Pons (tissue), 1 donor: ENCODE data around the gene MSMB.
"Not testable (repeated sequence)": the region's sequence is repeated elsewhere in the genome, so short reads cannot be mapped to it uniquely, and the experiment has no call there.

Experiments
- DNase-seq: peaks from one replicate; pipeline ENCODE4 v3.0.0-alpha.2; 2016; ENCODE audit warnings: low spot score

MSMB gene

DNA sequence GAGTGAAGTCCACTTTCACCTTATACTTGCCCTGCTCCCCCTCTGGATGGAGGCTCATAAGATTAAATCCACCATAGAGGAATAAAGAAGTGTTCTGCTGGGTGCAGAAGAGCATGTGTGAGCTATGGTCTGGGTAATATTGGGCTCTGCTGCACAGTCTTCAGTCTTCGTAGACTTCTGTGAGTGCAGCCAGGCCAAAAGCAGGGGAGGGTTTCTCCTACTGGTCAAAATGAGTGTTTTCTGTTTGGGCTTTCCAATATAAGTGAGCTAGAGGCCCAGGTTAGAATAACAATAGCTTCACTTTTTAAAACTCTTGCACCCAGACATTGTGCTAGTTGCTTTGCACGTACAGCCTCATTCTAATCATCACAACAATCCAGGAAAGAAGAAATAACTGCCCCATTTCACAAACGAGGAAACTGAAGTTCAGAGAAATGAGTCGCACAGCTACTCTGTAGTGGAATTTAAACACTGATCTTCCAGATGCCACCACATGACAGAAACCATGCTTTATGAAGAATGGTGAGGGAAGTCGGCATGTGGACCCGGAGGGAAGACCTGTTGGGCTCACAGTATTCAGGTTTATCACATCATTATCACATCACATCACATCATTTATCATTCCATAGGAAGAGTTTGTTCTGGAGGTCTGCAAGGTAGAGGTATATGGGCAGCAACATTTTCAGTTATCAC is 23.8 kb upstream of the MSMB start:
- no peak for DNase-seq

DNA sequence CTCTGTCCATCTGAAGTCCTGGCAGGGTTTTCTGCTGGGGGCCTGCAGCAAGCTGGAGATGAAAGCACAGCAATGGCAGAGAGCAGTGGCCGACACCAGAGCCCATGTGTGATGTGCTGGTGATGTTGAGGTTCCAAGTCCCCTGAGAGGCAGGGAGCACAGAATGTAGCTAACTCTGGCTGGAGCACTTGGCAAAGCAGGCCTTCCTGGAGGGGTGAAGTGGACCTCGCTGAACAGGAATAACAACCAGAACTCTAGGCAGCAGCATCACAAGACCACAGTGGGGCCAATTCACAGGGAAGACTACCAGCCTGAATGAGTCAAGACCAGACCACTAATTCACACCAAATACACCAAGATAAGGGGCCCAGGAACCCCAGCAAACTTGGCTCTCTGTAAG is 22.8 kb upstream of the MSMB start:
- no peak for DNase-seq

DNA sequence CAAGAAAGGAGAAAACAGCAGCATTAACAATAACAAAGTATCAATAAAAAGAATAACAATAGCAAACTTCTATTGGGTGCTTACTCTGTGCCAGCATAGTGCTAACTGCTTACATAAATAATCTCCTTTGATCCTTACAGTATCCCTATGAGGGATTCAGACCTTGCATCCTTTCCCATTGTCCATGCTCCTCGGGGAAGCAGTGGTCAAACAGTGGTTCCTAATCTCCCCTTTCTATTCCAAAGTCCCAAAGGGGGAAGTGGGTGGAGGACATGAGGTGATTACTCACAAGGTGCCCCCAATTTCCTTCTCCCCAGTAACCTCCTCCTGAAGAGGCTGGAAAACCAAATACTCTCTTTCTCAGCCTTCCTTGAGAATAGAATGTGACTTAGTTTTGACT is 22.0 kb upstream of the MSMB start:
- DNase-seq, result no peak

DNA sequence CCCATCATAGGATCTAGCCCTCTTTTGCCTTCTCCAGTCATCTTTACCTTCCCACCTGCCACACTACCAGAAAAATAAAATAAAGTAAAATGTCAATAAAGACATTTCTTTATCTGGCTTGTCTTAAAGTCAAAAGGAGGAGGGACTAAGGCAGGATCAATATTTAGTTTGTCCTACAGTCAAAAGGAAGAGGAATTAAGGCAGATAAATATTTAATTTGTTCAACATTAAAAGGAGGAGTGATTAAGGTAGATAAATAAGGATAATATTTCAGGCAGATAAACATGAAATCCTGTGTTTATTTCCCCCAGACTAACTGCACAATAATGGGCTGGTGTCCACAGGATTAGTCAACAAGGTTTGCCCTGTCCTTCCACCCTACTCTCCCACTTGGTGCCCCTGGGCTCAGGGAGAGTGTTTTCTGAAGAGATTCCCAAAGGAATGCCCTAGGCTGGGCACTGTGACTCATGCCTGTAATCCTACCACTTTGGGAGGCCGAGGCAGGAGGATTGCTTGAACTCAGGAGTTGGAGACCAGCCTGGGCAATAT is 18.3 kb upstream of the MSMB start:
- DNase-seq, result no peak

DNA sequence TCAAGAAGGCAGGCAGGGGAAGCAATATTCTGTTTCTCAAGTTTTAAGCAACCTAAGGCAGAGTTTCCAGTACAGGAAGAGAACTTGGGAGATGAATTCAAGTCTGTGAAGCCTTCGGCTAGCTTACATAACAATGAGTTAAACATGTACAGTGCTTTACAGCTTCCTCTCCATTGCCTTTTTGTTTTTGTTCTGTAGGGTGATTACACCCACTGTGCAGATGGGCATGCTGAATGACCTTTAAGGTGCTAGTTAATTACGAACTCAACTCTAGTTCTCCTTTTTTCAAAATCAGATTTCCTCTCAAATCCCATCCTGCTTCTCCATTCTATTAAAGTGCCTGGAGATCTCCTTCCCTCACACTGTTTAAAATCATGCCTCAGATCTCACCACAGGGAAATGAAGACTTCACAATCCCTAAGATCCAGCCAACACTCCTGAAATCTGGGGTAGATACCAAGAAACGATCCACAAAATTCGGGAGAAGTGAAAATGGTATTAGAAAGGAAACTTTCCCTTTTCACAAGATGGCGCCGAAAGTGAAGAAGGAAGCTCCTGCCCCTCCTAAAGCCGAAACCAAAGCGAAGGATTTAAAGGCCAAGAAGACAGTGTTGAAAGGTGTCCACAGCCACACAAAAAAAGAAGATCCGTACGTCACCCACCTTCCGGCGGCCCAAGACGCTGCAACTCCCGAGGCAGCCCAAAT is 16.8 kb upstream of the MSMB start:
- no peak for DNase-seq

DNA sequence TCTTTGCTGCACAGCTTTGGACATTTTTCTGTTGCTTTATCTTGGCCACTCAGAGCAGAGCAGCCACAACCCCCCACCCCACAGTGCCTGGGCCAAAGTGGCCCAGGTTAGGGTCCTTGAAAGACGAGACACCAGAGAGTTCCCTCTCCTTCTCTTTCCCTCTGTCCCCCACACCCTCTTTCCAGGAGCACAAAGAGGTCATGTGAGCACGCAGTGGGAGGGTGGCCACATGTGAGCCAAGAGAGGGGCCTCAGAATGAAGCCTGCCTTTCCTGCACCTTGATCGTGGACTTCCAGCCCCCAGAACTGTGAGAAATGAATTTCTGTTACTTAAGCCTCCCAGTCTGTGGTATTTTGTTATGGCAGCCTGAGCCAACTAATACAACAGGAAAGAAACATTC is 14.6 kb upstream of the MSMB start:
- DNase-seq, result no peak

DNA sequence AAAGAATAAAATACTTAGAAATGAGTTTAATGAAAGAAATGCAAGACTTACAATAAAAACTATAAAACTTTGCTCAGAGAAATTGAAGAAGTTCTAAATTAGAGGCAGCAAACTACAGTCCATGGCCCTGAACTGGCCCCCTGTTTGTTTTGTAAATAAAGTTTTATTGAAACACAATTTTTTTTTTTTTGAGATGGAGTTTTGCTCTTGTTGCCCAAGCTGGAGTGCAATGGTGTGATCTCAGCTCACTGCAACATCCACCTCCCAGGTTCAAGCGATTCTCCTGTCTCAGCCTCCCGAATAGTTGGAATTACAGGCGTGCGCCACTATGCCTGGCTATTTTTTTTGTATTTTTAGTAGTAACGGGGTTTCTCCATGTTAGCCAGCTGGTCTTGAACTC is 11.9 kb upstream of the MSMB start:
- DNase-seq, result not testable (repeated sequence)

DNA sequence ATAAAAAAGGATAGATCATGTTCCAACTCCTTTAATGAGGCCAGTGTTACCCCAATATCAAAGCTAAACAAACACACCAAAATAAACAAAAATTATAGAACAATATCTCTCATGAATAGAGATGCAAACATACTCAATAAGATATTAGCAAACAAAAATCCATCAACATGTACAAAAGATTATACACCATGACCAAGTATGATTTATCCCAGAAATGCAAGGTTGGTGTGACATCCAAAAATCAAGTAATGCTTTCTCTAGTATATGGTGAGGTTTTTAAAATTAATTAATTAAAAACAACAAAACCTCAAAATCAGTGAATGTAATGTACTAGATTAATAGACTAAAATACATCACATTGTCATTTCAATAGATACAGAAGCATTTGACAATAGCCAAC is 11.0 kb upstream of the MSMB start:
- DNase-seq, result no peak

DNA sequence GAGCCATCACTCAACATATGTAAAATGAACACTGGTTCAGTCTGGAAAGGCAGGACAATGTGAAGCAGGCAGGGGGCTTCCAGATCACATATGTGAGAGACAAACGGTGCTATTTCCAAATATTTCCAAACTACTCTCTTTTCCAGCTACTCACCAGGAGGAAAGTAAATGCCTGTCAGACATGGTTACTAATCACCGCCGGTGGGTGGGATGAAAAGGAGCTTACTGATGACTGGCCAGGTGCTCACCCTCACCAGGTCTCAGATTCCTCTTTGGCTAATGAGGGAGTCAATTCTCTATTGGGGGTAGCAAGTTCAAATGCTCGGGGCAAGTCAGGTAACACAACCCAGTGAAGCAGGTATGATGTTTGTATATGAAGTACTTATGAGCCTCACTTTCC is 9.7 kb upstream of the MSMB start:
- DNase-seq, result no peak

DNA sequence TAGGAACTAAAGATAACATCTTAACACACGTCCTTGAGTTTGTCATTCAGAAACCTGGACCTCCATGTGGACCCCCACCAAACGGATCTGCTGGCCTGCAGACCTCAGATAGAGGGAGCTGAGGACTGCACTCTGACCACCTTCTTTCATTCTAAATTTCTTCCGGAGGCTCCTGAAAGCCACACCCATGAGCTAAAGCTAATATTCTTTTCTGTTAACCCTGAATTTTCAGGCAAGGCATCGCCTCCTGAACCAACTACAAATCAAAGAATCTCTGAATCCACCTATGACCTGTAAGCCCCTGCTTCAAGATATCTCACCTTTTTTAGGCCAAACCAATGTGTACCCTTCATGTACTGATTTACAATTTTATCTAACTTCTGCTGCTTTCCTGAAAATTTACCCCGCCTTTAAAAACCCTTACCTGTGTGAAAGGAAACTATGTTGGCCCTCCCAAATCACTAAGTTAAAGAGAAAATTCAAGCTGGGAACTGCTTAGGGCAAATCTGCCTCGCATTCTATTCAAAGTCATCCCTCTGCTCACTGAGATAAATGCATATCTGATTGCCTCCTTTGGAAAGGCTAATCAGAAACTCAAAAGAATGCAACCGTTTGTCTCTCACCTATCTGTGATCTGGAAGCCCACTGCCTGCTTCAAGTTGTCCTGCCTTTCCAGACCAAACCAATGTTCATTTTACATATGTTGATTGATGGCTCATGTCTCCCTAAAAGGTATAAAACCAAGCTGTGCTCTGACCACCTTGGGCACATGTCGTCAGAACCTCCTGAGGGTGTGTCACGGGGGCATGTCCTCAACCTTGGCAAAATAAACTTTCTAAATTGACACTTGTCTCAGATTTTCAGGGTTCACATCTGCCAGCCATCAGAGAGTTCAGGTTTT is 7.7 kb upstream of the MSMB start:
- DNase-seq, result no peak

DNA sequence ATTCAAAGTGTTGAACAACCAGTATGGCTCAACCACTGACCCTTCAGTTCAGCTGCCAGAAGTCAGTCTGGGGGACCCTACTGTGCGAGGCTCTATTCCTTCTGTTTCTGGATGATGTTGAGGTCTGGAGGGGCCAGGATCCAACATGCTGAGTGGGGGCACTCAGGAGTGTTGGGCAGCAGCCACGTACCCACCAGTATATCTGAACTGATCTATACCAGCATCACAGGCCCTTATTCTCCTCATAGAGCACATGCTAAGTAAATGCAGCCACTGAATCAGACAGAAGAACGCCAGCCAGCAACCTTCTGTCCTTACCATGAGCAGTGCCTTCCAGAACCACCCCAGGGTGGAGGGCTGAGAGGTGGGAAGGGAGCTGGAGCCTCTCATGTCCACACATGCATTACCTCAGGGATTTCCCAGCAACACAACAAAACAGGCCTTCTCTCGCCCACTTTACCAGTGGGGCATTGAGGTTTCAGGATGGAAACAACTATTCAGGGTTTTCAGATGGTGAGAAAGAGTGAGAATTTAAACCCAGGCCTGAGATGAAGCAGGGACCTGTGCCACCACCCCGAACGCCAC is 6.8 kb upstream of the MSMB start:
- DNase-seq, result no peak

DNA sequence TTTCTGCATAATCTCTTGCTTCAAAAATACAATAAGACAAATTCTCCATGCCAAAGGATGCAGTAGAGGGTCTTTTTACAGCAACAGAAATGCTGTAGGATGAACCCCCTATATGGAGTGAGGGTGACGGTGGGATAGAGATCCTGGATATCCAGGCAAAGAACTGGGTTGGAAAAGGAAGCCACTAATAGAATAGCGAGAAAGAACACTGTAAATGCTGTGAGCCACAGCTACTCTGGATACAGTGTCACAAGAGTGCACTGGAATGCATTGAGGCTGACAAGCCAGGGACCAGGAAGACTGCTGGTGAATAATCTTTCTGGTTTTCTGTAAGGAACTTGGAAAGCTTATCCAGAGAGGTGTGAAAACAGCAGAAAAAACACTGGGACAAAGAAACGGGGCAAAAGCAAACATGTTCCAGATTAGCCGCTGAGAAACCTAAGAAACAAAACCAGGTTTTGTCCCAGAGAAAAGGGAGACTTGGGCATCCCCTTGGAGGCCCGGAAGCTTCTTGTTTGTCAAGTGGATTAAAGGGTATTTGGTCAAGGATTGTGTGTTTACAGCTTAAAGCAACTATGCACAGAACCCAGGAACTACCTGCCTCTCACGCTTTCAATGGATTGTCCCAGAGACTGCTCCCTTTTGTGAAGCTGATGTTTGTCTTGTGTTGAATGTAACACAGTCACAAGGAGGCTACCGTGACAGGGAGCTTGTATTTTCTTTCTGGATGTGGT is 6.2 kb upstream of the MSMB start:
- no peak for DNase-seq

DNA sequence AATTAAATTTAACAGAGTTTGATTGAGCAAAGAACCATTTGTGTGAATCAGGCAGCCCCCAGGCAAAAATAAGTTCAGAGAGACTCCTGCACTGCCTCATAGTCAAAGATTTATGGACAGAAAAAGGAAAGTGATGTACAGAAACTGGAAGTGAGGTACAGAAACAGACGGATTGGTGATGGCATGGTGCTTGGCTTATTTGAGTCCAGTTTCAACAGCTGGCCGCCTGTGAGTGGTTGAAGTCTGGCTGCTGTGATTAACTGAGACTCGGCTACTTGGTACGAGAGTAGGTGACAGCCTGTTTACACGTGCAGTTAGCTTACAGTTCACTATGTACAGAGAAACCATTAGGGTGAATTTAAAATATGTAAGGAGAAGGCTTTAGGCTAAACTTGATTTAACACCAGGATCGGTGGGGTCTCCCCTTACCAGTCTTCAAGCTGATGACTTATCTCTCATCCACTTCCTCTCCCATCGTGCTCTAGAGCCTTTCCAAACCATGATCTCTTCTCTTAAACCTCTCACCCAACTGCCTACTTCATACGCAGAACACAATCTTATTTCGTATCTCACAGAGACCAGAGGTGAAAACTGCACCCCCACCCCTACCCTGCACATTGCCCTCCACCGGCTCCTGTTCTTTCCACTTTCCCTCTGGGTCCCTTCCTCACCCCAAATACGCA is 5.0 kb upstream of the MSMB start:
- no peak for DNase-seq

DNA sequence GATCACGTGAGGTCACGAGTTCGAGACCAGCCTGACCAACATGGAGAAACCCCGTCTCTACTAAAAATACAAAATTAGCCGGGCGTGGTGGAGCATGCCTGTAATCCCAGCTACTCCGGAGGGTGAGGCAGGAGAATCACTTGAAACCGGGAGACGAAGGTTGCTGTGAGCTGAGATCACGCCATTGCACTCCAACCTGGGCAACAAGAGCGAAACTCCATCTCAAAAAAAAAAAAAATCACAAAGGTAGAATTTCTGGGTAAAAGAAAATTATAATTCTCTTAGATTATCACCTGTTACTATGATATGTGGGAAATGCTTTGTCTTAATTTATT is 3.4 kb upstream of the MSMB start:
- not testable (repeated sequence) for DNase-seq

DNA sequence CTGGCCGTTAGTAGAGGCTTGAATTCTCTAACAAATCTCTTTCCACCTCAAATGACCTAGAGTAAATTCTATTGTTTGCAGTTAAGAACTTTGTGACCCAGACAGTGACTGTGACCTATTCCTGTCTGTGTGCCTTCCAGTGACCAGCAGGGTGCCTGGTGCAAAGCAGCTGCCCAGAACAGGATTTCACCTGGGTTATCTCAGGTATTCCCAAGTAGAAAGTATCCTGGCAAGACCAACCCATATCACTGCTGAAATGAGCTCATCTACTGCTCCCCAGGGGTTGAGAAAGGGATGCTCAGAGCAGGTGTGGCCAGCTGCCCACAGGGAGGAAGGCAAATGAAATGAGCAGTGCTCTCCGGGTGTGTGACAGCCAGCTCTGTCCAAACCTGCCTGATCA is 2.1 kb upstream of the MSMB start:
- DNase-seq, result no peak

DNA sequence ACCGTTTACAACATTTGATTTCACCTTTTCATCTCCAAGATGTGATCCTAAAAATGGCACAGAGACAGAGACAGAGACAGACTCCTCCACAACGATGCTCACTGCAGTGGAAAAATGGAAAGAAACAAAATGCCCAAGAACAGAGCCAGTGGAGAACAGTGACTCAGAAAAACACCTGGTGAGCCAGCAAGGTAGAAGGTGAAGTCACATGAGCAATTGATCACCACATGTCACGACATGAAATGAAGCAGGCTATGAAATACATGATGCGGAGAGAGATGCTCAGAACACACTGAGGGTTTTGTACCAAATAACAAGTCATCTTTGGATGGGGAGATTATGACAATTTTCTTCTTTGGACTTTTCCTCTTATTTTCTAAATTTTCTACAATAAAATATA is 3.5 kb downstream of the MSMB start:
- no peak for DNase-seq

DNA sequence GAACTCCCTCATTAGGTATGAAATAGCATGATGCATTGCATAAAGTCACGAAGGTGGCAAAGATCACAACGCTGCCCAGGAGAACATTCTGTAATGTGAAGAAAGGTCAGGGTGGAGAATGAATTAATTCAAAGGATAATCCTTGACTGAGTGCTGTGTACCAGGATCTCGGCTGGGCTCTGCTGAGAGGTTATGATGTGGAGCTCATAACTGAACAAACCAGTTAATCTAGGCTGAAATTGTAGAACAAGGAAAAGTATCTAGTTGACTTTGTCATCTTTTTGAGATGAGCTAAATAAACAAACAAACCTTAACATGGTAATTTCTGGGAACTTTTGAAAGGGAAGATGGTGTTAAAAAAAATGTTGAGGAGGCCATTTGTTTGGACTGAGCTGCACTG is 6.1 kb downstream of the MSMB start:
- no peak for DNase-seq

DNA sequence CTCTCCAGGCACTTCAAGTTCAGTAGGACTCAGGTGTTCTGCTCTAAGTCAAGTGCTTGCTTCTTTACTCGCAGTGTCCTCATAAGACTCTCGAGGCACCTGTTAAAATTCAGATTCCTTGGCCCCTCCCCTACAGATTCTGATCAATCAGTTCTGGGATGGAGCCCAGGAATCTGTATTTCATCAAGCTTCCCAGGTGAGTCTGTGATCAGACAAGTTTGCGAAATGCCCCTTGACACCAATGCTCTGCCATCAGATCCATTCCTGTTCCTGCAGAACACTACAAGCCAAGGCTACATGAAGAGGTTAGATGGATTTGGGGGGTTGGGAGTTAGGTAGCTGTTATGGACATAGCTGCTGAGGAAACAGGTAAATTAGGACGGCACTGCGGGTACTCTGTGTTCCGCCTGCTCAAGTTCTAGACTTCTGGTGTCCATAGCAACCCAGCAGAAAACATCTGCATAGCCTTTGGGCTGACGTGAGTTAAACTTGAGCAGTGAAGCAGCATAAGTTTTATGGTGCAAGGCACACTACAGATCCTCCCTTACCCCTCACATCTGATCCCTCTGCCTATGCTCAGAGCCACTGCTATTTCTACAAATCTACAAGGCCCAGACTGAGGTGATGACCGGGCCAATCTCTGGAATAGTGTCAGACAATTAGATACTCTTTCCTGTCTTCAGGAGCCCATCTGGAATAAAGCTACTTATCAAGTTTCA is 8.8 kb downstream of the MSMB start:
- no peak for DNase-seq

DNA sequence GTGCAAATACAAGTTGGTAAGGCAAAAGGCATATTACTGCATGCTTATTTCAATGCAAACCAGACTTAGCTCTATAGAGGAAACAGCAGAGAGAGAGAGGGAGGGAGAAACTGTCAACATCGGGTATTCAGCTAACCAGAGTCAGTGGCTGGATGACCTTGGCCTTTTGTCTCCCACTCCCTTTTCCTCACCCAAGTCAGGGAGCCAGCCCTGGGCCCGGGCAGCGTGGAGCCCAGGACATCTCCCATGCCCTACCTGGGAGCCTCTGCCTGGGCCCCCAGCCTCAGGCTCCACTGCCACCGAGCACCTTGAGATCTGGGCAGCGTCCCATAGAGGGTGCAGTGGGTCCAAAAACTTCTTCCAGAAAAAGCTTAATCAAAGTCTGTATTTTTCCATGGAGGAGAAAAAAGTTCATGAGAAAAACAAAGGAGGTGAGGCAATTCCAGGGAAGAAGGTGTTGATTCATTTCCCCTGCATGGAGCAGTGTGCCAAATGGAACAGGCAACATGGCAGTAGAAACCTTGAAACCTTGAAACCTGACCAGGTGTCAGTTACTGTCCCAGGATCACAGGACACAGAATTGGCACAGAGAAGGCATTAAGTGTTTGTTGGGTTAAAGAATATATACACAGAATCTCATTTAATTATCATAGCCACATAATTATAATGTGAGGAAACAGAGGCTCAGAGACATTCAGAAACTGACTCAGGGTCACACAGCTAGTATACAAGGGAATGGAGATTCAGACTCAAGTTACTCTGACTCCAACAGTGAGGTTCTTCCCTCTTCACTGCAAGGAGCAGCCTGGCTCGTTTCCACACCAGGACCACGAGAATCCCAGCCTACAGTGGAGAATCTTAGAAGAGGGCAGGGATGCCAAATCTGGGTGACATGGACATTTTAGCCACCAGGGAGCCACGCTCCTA is 9.9 kb downstream of the MSMB start:
- DNase-seq, result no peak
